HG02885 (cell line): Measurements from ENCODE around the gene PAX7.

Experiments used
- ATAC-seq: cut with Tn5 transposase; IDR thresholded peaks from one replicate; pipeline ENCODE4 v1.9.1; 2021; ENCODE audit warnings: mild to moderate bottlenecking; ENCODE audit not compliant: unreplicated experiment, poor library complexity

Gene PAX7

DNA sequence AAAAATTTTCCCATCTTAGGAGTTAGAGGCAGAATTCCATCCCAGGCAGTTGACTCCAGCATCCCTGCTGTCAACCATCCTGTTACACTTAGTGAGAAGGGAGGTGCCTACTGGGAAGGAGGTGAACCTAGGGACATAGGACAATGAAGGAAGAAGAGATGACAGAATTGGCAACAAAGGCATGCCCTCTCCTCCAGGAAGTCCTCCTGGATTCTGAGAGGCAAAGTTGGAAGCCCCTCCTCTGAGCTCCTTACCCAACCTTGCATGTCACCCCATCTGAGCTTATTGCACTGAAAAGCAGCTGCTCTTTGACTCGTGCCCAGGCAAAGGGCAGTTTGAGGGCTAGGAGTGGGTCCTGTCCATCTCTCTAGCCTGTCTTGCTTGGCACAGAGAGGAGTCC, 66.9 kb downstream of the PAX7 start:
- ATAC-seq = no peak

DNA sequence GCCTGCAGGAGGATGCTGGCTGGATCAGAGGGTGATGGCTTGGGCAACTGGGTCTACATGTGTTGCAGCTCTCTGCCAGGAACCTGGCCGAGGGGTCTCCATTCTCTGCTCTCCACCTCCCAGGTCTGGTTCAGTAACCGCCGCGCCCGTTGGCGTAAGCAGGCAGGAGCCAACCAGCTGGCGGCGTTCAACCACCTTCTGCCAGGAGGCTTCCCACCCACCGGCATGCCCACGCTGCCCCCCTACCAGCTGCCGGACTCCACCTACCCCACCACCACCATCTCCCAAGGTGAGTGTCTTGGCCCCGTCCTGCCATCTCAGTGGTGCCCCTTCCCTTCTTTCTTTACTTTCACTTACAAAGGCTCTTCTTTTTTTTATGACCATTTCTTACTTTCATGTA, 69.9 kb downstream of the PAX7 start:
- no peak for ATAC-seq

DNA sequence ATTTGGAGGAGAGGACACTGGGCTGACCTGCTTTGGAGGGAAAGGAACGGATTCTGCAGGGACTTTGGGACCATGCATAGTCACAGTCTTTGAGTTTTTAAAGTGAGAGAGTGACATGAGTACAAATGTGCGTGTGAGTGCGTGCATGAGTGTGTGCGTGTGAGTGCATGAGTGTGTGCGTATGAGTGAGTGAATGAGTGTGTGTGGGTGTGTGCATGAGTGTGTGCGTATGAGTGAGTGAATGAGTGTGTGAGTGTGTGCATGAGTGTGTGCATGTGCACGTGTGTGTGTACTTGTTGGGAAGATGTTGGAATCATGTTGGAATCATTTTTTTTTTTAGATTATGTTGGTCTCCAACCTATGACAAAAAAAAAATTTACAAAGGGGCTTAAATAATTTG, 70.5 kb downstream of the PAX7 start:
- no peak for ATAC-seq

DNA sequence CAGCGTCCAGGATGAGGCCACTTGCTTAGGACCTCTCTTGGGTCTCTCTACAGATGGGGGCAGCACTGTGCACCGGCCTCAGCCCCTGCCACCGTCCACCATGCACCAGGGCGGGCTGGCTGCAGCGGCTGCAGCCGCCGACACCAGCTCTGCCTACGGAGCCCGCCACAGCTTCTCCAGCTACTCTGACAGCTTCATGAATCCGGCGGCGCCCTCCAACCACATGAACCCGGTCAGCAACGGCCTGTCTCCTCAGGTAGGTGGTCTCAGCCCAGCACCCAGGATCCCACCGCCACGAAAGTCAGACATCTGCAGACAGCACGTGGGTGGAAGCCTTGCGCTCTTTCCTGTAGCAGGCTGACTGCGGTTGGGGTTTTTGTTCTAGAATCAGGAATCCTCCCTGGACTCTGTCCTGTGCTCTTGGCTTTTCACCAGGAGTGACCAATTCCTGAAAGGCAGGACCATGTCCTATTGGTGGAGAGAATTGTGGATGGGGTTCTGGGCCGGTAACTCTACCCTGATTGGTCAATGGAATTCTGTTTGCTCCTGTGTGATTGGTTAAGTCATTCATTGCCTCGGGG, 72.5 kb downstream of the PAX7 start:
- ATAC-seq = no peak

DNA sequence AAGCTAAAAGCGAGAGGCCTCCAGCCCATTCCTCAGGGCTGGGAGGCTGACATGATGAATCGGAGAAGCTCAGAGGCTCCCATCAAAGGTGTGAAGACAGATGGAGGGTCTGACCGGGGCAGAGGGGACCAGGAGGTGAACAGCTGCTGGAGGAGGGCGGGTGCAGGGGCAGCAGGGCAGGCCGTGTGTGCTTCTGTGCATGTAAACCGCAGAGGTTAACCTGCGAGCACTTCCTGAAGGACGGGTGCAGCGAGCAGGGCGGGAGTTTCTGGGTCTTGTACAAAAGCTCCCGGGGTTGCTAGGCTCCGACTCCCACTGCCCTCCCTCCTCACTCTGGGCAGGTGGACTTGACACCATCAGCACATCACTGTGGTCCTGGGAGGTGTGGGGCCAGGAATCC, 75.2 kb downstream of the PAX7 start:
- no peak for ATAC-seq

DNA sequence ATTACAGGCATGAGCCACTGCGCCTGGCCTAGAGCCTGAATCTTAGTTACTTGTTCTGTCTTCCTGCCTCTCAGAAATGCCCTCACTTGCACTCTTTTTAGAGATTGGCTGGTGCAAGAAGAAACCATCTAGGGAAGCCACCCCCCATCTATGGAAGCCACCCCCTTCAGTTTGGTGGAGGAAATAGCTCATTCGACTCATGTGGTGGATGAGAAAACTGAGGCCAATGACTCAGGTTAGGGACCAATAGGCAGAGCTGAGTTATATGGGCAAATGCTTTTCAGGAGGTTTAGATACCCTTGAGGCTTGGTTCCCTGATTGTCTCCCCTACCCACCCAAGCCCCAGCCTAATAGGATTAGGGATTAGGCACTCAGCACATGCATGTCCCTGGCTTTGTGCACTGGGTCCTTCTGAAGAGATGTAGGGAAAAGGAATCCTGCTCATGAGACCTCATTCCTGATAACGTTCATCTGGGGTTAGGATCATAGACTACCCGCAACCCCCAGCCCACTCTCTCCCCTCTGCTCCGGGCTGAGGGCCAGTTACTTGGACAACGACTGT, 77.1 kb downstream of the PAX7 start:
- ATAC-seq = no peak

DNA sequence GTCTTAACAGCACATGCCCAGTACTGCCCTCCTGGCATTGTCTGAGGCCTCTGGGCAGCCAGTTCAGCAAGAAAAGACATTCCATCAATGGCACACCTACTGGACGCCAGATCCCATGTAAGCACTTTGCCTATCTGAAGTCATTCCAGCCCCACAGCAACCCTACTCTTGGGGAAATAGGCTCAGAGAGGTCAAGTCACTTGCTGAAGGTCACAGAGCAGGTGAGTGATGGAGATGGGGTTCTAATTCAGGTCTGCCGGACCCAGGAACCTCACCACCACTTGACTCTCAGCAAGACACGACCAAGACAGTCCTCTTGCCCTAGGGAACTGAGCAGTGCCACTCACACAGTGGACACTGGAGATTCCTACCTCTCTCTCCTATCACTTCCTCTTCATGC, 79.4 kb downstream of the PAX7 start:
- no peak for ATAC-seq

DNA sequence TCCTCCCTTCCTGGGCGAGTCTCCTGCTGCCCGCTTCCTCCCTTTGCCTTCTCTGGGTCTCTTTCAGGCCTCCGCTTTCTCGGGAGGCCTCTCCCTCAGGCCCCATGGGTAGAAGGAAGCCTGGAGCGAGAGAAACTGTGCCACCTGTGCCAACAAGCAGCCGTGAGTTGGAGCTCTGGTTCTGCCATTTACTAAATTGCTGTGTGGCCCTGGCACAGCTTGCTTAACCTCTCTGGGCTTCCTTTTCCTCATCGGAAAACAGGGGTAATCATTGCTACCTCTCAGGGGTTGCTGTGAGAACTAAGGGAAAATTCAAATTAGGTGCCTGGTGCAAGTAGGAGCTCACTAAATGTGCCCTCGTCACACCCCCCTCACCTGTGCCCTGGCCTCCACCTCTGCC, 80.4 kb downstream of the PAX7 start:
- no peak for ATAC-seq

DNA sequence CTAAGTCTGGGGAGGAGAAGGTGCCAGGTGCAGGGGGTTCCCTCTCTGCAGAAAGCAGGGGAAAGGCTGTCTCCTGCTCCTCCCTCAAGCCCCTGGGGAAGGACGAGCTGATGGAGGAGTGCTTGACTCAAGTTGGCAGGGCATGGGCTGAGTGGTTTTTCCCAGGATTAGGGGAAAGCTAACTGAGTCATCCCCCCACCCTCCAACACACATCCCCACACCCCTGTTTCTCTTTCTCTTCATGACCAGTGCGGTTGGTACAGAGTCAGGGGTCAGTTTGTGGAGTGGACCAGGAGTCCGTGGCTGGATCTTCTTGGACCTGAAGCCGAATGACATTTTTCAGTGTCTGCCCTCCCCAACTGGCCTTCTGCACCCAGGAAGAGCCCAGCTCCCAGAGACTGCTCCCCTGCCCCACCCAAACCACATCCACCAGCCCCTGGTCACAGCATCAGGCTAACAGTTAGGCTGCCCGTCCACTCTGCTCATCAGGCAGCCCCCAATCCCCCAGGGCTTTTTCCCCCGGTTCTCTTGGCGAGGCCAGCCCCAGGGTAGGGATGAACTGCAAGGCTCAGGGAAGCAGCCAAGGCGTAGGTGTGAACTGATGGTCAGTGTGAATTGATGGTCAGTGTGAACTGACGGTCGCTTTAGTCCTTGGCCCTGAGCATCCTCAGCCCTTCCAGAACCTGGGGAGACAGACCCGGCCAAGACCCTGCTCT, 81.0 kb downstream of the PAX7 start:
- ATAC-seq = no peak

DNA sequence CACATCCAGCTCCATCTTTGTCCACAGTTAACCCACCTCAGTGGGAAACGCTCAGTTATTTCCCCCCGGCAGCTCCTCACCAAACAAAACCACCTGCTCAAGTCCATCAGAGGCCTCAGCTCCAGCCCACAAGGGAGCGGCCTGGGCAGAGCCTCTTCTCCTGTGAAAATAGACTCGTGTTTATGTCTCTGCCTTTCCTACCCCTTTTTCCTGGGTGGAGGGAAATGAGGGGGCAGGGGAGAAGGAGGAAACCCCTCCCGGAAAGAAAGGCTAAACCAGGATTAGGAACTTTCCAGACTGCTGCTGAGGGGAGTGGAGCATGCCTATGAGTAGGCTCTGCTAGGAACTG, 81.6 kb downstream of the PAX7 start:
- no peak for ATAC-seq

DNA sequence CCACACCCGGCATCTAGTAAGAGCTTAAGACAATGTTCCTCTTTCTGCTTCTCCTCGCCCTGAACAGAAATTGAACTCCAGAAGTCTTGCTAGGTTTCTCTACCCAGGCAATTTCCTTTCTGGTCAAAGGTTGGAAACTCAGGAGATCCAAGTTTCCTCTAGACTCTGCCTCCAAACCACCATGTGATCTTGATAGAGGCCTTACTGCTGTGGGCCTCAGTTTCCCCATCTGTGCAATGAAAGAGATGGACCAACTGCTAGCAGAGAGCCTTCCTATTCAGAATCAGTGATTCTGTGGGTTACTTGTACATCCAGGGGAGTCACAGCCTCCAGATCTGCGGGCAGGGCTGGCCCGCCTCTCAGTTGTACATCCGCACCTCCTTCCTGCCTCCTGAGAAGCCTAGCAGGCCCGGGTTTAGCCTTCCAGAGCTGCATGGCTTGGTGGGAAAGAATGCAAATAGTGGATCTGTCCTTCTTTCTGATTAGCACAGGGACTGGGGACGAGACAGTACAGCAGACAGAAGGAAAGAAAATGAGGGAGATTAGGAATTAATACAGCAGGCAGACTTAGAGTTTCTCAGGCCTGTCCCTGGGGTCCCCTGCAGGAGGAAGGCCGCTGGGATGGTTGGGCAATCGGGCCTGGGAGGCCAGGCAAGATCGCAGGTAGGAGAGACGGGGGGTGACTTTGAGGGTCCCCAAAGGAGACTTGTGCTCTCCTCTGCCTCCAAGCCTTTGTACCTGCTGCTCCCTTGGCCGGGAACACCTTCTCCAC, 83.9 kb downstream of the PAX7 start:
- no peak for ATAC-seq

DNA sequence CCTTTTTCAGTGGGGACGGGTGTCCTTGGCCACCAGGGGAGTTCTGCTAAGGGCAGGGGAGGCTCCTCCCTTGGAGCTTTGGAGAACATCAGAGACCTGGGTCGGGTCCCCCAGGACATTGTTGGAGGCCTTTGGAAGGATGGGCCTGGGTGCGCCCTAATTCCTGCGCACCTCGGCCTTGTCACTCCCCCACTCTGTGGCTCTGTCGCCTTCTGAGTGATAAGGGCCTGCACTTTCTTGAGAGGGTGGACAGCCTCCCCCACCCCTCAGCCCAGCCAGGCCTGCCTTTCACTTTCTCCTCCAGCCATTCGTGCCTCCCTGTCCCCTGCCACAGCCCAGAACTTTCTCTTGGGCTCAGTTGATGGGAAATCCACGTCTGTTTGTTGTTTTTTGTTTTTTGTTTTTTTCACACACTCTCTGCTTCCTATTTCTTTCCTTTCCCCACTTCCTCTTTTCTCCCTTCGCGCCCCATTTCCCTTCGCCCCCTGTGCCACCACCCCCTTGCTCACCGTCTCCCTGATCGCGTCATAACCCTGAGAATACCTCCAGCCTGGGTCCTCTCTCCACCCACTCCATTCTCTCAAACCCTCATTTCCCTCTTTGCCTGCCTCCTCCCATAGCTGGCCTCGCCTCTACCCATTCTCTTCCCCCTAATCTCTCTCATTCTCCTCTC, 85.6 kb downstream of the PAX7 start:
- ATAC-seq = no peak

DNA sequence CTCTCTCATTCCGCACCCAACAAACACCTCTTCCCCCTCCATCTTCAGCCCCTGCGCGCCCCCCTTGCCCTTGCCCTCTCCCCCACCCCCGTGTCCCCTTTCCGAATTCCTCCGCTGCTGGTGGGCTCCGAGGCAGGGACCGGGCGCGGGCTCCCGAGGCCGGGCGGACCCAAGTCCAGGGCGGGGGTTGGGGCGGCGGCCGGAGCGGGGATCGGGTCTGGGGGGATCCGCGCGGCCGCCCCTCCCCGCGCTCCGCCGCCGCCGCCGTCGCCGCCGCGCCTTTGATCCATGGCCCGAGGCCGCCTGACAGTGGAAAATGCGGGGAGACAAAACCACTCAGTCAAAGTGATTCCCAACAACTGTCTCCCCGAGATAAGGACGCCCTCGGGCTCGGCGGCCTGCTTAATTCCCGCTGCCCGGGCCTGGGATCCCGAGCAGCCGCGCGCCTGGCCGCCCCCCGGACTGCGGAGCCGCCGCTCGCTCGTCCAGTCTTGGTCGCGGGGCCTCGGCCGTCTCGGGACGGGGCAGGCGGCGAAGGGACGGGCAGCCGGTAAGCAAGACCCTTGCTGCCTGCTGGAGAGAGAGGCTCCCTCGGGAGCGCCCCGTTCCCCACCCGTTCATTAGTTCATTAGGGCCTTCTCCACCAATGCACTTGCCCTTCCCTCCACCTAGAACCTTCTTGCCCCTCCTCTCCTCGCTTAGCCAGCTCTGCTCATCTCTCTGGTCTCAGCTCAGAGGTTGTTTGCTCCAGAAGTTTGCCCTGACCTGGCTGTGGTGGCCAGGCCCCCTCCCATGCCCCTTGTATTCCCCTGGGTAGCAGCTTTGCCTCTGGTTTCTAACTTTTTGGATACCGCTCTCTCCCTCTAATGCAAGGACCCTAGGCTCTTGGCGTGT, 86.4 kb downstream of the PAX7 start:
- ATAC-seq = no peak

DNA sequence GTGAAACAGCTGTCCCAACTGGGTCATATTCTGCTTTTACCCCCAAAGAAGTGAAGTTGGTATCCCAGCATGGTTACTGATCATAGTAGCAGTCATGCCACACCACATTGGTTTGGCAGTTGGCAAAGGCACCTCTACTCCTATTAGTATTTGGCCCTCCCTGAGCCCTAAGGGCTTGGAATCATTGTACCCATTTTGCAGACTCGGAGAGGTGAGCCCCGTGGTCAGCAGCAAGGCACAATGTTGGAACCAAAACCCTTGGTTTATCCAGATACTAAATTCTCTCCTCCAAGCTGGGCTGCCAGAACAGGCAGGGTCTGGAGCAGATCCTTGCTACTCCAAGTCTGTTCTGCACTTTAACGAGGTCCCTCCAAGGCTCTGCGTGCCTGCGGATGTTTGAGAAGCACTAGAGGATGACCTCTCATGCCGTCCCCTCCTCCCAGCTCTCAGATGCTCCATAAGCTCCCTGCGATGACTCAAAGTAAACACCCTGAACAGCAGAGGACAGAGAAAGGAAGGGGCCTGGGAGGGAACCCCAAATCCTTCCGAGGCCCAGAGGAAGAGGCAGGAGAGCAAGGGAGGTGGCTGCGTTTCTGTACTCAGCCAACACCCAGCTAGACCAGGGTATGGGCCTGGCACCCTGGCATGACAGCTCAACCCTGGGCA, 89.3 kb downstream of the PAX7 start:
- ATAC-seq = no peak

DNA sequence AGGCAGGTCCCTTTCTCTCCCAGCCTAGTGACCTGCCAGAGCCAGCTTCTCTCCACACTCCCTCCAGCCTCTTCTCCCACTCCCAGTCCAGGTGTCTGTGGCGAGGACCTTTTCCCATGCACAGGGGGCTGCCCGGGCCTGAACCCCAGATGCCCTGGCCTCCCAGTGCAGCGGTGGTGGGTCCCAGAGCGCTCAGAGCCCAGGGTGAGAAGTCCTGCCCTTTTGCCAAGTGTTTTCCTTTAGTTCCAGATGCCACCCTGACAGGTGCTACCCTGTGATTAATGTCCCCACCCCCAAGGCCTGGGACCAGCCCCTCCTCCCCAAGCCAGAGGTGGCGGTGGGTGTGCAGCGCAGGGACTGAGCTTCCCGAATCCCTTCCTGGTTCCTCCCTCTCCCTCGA, 90.4 kb downstream of the PAX7 start:
- no peak for ATAC-seq

DNA sequence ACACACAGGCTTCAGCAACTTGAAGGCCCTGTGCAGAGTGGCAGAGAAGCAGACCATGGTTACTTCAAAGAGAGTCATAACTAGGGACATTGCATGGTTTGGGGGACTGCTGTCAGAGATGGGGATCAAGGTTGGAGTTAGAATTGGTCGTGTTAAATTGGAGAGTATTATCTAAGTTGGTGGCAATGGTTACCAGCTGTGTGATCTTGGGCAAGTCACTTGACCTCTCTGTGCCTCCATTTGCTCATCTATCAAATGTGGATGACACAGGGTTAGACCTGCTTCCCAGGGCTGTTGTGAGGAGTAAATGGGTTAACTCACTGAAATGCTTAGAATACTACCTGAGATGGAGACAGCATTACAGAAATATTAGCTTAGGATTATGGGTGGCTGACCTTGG, 91.1 kb downstream of the PAX7 start:
- ATAC-seq = no peak

DNA sequence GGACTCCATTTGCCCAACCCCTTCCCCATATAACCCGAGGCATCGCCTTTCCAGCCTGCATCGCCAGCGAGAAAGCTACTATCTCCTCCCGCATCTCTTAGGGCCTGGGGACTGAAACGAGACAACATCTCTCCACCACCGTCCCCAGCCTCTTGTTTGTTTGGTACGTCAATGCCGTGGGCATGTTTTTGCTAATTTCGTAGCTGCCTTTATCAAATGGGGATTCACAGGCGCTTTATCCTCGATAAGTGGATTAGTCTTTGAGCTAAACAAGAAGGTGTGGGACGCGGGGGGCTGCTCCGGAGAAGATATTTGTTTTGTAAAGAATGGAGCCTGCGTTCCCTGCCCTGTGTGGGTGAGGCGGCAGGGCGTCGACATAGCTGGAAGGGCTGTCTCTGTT, 91.6 kb downstream of the PAX7 start:
- ATAC-seq = no peak

DNA sequence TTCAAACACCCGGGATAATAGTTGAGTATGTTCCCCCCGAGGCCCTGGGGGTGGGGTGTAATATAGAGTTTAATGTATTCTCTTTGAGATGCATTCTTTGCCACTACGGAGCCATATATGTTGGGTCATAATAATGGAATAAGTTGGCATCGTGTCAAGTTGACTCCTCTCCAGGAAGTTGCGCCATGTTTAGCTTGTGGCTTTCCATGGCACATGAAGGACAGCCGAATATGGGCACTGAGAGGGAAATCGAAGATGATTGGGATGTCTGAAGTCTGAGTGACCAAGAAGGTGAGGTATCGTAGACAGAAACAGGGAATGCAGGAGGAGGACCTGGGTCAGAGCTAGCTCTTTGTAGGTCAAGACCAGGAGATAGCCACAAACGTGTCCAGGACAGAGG, 92.6 kb downstream of the PAX7 start:
- ATAC-seq = no peak

DNA sequence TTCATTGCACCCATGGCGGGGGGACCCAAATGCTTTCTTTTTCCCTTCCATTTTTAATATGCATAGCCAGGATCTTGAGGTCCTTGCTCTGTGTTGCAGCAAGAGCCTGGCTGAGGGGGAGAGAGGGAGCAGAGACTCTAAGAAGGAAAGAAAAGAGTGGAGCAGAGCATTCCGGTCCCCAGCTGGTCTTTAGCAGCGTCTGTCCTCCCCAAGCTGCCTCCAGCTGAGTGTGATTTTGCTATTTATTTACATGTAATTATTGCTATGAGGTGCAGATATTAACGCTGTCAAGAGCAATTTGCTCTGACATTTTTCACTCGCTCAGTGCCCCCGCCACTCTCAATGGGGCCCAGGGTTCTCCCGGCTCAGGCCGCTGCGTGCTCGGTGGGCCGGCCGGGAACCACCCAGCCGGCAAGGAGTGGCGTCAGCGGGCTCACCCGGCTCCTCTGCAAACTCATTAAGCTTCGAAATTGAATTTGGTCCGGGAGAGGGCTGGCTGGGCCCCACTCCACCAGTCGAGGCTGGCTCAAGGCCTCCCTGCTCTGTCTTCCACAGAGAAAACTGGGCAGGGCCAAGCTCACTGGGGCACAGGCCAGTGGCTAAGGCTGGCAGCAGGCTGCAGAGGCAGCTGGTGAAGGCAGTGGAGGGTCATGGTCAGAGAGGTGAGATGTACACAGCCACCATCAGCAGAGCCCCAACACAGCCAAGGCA, 93.2 kb downstream of the PAX7 start:
- ATAC-seq = no peak
